ENCODE measurements around the gene SF1.

- no peak for TF ChIP-seq CTCF (IDR thresholded peaks at IDR 0.05 in 8 of 11, conservative IDR thresholded peaks at IDR 0.05 in 3 of 11)
- no peak for TF ChIP-seq POLR2A (IDR thresholded peaks at IDR 0.05)
- TF ChIP-seq POLR2AphosphoS5 (IDR thresholded peaks at IDR 0.05): no peak
Observed at GRCh38 chr11:64823568-64824119, 45.3 kb upstream of the SF1 start.
